Activated CD4-positive, alpha-beta T cell treated with anti-CD3 and anti-CD28 coated beads, Interleukin-2, amount 10 ng/mL, durations not matched to agents 7 days and 5 days (primary cell): ENCODE data around the gene GAN. TPM values are rescaled to one million over a fixed set of nuclear protein-coding genes. Genes with fewer than 3 reads are reported as not detected.

Experiments
- CTCF ChIA-PET: fragments of 350-600 bp; sonication (Branson Sonifier 250); formaldehyde crosslinking; loops from one replicate; lab custom pipeline; 2021; ENCODE audit warnings: antibody characterized with exemption; lab: Charles Lee
- POLR2A ChIA-PET: fragments of 350-600 bp; sonication (Branson Sonifier 250); formaldehyde crosslinking; loops from one replicate; lab custom pipeline; 2021; ENCODE audit warnings: antibody characterized with exemption; lab: Charles Lee
- DNase-seq: peaks from one replicate; pipeline ENCODE4 v3.0.0-alpha.2; 2020
- H3K27ac Mint-ChIP-seq: one replicate; pipeline ENCODE4 v1.8.0; 2021; ENCODE audit warnings: mild to moderate bottlenecking, moderate library complexity, mixed read lengths
- H3K27me3 Mint-ChIP-seq: one replicate; pipeline ENCODE4 v1.8.0; 2021; ENCODE audit warnings: mixed read lengths
- H3K36me3 Mint-ChIP-seq: one replicate; pipeline ENCODE4 v1.8.0; 2021; ENCODE audit warnings: low read depth, mixed read lengths
- H3K4me1 Mint-ChIP-seq: one replicate; pipeline ENCODE4 v1.8.0; 2021; ENCODE audit warnings: mixed read lengths
- H3K4me3 Mint-ChIP-seq: one replicate; pipeline ENCODE4 v1.8.0; 2021; ENCODE audit warnings: mild to moderate bottlenecking, moderate library complexity, mixed read lengths
- H3K9me3 Mint-ChIP-seq: one replicate; pipeline ENCODE4 v1.8.0; 2021; ENCODE audit warnings: mixed read lengths
- total RNA-seq, 2 experiments: library from RNA; stranded (reverse); gene quantifications; one replicate each; pipeline ENCODE4 v1.2.3, GENCODE V29; 2021

Gene GAN
- total RNA-seq, 2 experiments from 2014 or later = 6.3 to 6.9 TPM

DNA sequence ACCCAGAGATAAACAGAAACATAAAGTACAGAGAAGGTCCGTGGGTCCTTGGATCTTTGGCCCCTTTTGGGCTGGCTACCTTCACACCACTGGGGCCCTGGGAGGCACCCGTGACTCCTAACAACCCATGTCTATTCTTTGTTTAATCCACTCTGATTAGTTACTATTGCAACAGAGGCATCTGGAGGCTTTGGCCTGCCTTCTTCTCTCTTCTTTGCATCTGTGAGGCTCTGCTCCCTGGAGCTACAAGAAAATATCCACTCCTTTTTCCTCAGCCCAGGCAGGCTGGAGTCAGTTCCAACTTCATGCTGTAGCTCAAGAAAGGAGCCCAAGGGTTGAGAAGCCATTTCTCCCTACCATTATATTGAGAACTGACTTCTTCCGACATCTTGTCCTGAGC, 120.3 kb downstream of the GAN start:
- peaks cover 29% of the 10 kb centered on the region for H3K27me3 Mint-ChIP-seq

DNA sequence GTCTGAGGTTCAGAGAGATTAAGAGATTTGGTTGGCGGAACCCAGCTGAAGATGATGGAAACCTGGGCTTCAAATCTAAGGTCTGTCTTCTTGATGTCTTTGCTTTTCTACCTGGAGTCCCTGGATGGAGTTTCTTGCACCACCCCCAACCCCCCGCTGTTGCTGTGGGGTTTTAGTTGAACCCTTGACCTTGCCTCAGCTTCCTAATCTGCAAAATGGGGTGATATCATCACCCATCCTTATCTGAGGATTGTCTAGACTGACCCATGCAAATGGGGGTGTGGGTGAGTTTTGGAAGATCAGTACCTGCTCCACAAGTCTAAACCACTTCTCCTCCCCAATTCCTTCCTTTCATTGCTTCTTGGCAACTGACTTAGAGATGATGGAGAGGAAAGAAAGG, 120.8 kb downstream of the GAN start:
- ChIA-PET POLR2A (no interaction called here), CTCF (interaction anchor here (0.9 to 1.5 kb wide), 2 partner anchors 31 to 261 kb away, joined by 3 read pairs; no protein-coding TSS in a partner anchor)
- Mint-ChIP-seq H3K27me3 (peaks cover 32% of the 10 kb centered on the region), H3K4me1 (peaks cover 5% of the 10 kb centered on the region), H3K9me3 (no peaks in the 10 kb centered on the region), H3K4me3 (no peak overlapping the region), H3K27ac (no peak overlapping the region), H3K36me3 (no peaks in the 10 kb centered on the region)
- DNase-seq = no peak

More for the DNA sequence above, 120.3 kb downstream of the GAN start:
- DNase-seq = no peak
- peaks cover 5% of the 10 kb centered on the region for H3K4me1 Mint-ChIP-seq
- H3K27ac Mint-ChIP-seq = no peak overlapping the region
- H3K36me3 Mint-ChIP-seq = no peaks in the 10 kb centered on the region
- ChIA-PET POLR2A (no interaction called here), CTCF (interaction anchor here (1.5 kb wide), 1 partner anchor 31 kb away, joined by 3 read pairs; no protein-coding TSS in a partner anchor)
- no peak overlapping the region for H3K4me3 Mint-ChIP-seq
- H3K9me3 Mint-ChIP-seq = no peaks in the 10 kb centered on the region

DNA sequence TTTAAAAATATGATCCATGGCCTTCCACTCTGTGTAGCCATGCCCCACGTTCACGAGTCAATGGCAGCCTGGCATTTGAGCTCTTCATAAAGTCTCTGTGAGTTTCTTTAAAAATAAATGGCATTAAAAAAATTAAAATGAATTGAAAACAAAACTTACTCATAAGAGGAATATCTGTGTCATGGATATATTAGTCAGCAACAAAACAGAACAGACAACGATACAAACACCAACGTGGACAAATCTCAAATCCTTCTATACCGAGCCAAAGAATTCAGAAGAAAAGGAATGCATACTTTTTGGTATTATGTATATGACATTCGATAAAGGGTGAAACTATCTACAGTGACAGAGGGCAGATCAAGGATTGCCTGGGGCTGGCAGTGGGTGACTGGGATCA, 121.6 kb downstream of the GAN start:
- DNase-seq = no peak
- ChIA-PET POLR2A (no interaction called here), CTCF (interaction anchor here (0.9 to 1.5 kb wide), 2 partner anchors 15 to 261 kb away, joined by 3 read pairs; no protein-coding TSS in a partner anchor)
- Mint-ChIP-seq H3K27ac (no peak overlapping the region), H3K4me1 (peaks cover 5% of the 10 kb centered on the region), H3K36me3 (no peaks in the 10 kb centered on the region), H3K4me3 (no peak overlapping the region), H3K27me3 (peaks cover 41% of the 10 kb centered on the region), H3K9me3 (no peaks in the 10 kb centered on the region)

DNA sequence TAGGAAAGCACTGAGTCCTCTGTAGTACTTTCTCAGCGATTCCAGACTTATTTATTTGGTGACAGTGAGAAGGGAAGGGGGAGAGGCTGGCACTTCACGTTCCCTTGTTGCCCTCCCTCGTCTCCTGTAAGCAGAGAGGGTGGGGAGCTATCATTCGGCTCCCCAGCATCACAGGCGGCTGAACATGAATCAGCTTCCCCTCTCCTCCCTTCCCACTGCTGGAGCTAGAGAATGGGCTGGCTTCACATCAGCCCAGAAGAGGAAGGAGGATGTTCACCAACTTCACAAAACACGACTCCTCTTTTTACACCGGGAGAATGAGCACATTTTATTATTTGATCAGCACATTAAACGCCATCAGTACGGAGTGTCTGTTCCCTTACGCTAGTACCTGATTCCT, 123.1 kb downstream of the GAN start:
- H3K27me3 Mint-ChIP-seq = peaks cover 55% of the 10 kb centered on the region
- DNase-seq = no peak
- H3K4me1 Mint-ChIP-seq = peaks cover 8% of the 10 kb centered on the region
- CTCF ChIA-PET = interaction anchor here (1.0 kb wide), 1 partner anchor 14 kb away, joined by 3 read pairs; no protein-coding TSS in a partner anchor
- no peak overlapping the region for H3K27ac Mint-ChIP-seq
- no peaks in the 10 kb centered on the region for H3K36me3 Mint-ChIP-seq
- H3K9me3 Mint-ChIP-seq = no peaks in the 10 kb centered on the region
- POLR2A ChIA-PET = no interaction called here
- H3K4me3 Mint-ChIP-seq = no peak overlapping the region

Other genes starting within 250 kb of the GAN start
- under 1 TPM in 1 of 2 experiments, not detected in 1; 0.17 TPM for gene C16orf46, start 237.7 kb upstream of the GAN start, total RNA-seq
- 10 to 100 TPM in 1 of 2 experiments, 1 to 10 TPM in 1; 7.0 to 11.0 TPM for gene GCSH, start 218.6 kb upstream of the GAN start, total RNA-seq
- not detected for gene BCO1, start 76.3 kb upstream of the GAN start, total RNA-seq
- 10 to 100 TPM; 44.7 to 46.8 TPM for gene CMIP, start 129.8 kb downstream of the GAN start, total RNA-seq